ENCODE measurements around the gene SORCS2. TPM values are rescaled to one million over a fixed set of nuclear protein-coding genes. Genes with fewer than 3 reads are reported as not detected.

Gene SORCS2
- total and polyA plus RNA-seq, 2 donors (not counting 1 experiment from before 2014, with no cell fraction given): not detected

DNA sequence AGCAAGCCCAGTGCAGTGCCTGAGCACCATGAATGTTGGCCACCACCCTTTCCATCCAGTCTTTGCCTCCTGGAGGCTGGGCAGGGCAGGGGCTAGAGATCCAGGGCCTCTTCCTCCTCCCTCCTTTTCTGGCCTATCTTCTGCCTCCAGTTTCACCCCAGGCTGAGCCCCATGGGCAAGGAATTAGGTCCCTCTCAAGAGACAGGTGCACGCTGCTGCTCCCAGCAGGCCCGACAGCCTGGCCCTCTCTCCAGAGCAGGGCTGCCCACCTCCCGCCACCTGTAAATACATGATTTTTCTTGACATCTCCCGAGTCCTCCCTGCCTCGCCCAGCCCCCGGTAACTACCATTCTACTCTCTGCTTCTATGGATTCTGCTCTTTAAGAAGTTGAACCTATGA, 299.6 kb downstream of the SORCS2 start:
- WGBS (ENCODE audit: insufficient coverage): 100% methylated on average over 6 of the region's 6 CpGs
- Histone ChIP-seq H3K27ac (ENCODE audit: low read length in 2 of 2) (no peak overlapping the region), H4K20me1 (ENCODE audit: control insufficient read depth, insufficient read depth, low read length, poor library complexity, severe bottlenecking) (no peaks in the 10 kb centered on the region), H3K27me3 (replicated peaks in 1 of 4; ENCODE audit: control extremely low read depth in 1 of 4, control insufficient read depth in 3 of 4, insufficient read depth in 4 of 4, low read length in 3 of 4) (no peaks in the 10 kb centered on the region), H3K4me2 (replicated peaks; ENCODE audit: low read depth, low read length, poor library complexity, severe bottlenecking) (no peak overlapping the region), H3K9me3 (ENCODE audit: control extremely low read depth in 1 of 3, control insufficient read depth in 2 of 3, insufficient read depth in 1 of 3, low read length in 2 of 3) (peaks cover 0 to 33% (median 0%) of the 10 kb centered on the region in 3 donors), H3K79me2 (ENCODE audit: control insufficient read depth, insufficient read depth, low read length) (no peaks in the 10 kb centered on the region), H2AFZ (ENCODE audit: insufficient read depth, low read depth, low read length, poor library complexity, severe bottlenecking) (no peak overlapping the region), H3K36me3 (replicated peaks in 1 of 2; ENCODE audit: control extremely low read depth in 1 of 2, control insufficient read depth in 1 of 2, extremely low read depth in 1 of 2, insufficient read depth in 2 of 2, low read length in 1 of 2) (no peaks in the 10 kb centered on the region), H3K9ac (ENCODE audit: low read length) (no peak overlapping the region), H3K4me3 (ENCODE audit: control extremely low read depth in 1 of 5, extremely low read depth in 1 of 5, insufficient read depth in 1 of 5, low read depth in 2 of 5, low read length in 4 of 5) (no peak overlapping the region), H3K4me1 (ENCODE audit: control insufficient read depth in 2 of 2, insufficient read depth in 2 of 2, low read length in 2 of 2) (no peaks in the 10 kb centered on the region)
- H3K9me3 Mint-ChIP-seq (ENCODE audit: insufficient read depth): peaks cover 2% of the 10 kb centered on the region
- intact Hi-C loops (cut with micrococcal nuclease): no loop called here
- no peak overlapping the region for H3K27ac Mint-ChIP-seq
- no peak for DNase-seq
- POLR2A ChIA-PET: no interaction called here
- H3K4me1 Mint-ChIP-seq: no peaks in the 10 kb centered on the region
- TF ChIP-seq EZH2 (IDR thresholded peaks at IDR 0.05; ENCODE audit: borderline replicate concordance, insufficient read depth, low read depth, low read length, poor library complexity, severe bottlenecking): no peak
- no peak for TF ChIP-seq CTCF (IDR thresholded peaks at IDR 0.05)
- H3K4me3 Mint-ChIP-seq: no peak overlapping the region
- no peak for ATAC-seq (ENCODE audit: low read depth)
- CTCF ChIA-PET: no interaction called here
- H3K27me3 Mint-ChIP-seq: peaks cover 8% of the 10 kb centered on the region

GRCh38 chr4:7498446-7499200, 306.3 kb downstream of the SORCS2 start:
- H3K79me2 ChIP-seq (ENCODE audit: control insufficient read depth, insufficient read depth, low read length): no peaks in the 10 kb centered on the region
- intact Hi-C loops (cut with micrococcal nuclease): no loop called here
- TF ChIP-seq EZH2 (IDR thresholded peaks at IDR 0.05; ENCODE audit: borderline replicate concordance, insufficient read depth, low read depth, low read length, poor library complexity, severe bottlenecking): no peak
- no peak for TF ChIP-seq CTCF (IDR thresholded peaks at IDR 0.05)
- no peak overlapping the region for H3K4me3 Mint-ChIP-seq
- ATAC-seq (ENCODE audit: low read depth) (no peak), DNase-seq (no peak)
- H4K20me1 ChIP-seq (ENCODE audit: control insufficient read depth, insufficient read depth, low read length, poor library complexity, severe bottlenecking): no peaks in the 10 kb centered on the region
- CTCF ChIA-PET: no interaction called here
- H3K36me3 ChIP-seq (replicated peaks in 1 of 2; ENCODE audit: control extremely low read depth in 1 of 2, control insufficient read depth in 1 of 2, extremely low read depth in 1 of 2, insufficient read depth in 2 of 2, low read length in 1 of 2): no peaks in the 10 kb centered on the region
- WGBS (ENCODE audit: insufficient coverage): 77% methylated on average over 16 of the region's 16 CpGs
- no peaks in the 10 kb centered on the region for H3K27me3 ChIP-seq (replicated peaks in 1 of 4; ENCODE audit: control extremely low read depth in 1 of 4, control insufficient read depth in 3 of 4, insufficient read depth in 4 of 4, low read length in 3 of 4)
- peaks cover 12% of the 10 kb centered on the region for H3K27me3 Mint-ChIP-seq
- H3K9ac ChIP-seq (ENCODE audit: low read length): no peak overlapping the region
- peaks cover 2% of the 10 kb centered on the region for H3K9me3 Mint-ChIP-seq (ENCODE audit: insufficient read depth)
- H3K27ac ChIP-seq (ENCODE audit: low read length in 2 of 2): no peak overlapping the region
- H3K9me3 ChIP-seq (ENCODE audit: control extremely low read depth in 1 of 3, control insufficient read depth in 2 of 3, insufficient read depth in 1 of 3, low read length in 2 of 3): peaks cover 0 to 17% (median 0%) of the 10 kb centered on the region in 3 donors
- POLR2A ChIA-PET: no interaction called here
- no peaks in the 10 kb centered on the region for H3K4me1 ChIP-seq (ENCODE audit: control insufficient read depth in 2 of 2, insufficient read depth in 2 of 2, low read length in 2 of 2)
- H3K4me3 ChIP-seq (ENCODE audit: control extremely low read depth in 1 of 5, extremely low read depth in 1 of 5, insufficient read depth in 1 of 5, low read depth in 2 of 5, low read length in 4 of 5): no peak overlapping the region
- H2AFZ ChIP-seq (ENCODE audit: insufficient read depth, low read depth, low read length, poor library complexity, severe bottlenecking): no peak overlapping the region
- H3K4me2 ChIP-seq (replicated peaks; ENCODE audit: low read depth, low read length, poor library complexity, severe bottlenecking): no peak overlapping the region
- H3K4me1 Mint-ChIP-seq: no peaks in the 10 kb centered on the region
- H3K27ac Mint-ChIP-seq: no peak overlapping the region
